ENCODE data around the gene CCL1. TPM values are rescaled to one million over a fixed set of nuclear protein-coding genes. Genes with fewer than 3 reads are reported as not detected.

Gene CCL1, protein sequence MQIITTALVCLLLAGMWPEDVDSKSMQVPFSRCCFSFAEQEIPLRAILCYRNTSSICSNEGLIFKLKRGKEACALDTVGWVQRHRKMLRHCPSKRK
- not detected in 2 replicates for total RNA-seq

DNA sequence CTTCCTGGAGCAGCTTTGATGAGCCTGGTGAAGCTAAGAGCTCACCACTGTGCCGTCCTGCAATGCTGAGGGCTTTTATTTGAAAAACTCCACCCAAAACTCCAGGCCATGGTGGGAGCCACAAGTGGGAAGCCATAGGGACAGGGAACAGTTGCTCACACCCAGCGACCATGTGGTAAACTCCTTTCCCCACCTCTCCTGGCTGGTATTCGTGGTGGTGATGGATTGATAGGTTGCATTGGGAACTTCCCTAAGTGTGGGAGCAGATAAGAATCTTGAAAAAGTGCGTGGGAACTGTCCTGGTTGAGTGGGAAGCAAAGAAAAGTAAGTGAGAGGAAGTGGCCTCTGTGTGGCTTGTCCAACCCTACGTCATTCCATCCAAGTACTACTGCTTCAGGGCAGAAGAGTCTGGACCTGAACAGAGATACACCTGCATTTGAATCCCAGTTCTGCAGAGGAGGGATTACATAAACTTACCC is at the start of gene CCL1:
Gene CCL1, minus strand, starts transcription at position 51 of the 479 bp plus-strand sequence. CDS start 72 bp downstream, outside the sequence.

DNA sequence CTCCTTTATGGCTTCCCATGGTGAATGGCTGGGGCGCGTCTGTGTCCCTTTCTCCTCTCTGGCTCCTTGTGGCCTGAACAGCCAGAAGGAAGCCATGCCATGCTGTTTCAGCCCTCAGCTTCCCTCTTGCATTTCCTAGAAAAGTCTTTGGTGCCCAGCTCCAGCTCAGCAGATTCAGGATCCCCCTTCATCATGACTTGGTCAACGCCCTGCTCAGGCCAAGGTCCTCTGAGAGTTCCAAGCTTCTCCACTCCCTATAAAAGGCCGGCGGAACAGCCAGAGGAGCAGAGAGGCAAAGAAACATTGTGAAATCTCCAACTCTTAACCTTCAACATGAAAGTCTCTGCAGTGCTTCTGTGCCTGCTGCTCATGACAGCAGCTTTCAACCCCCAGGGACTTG is 6.8 kb downstream of the CCL1 start, which contains the start of gene CCL13:
Gene CCL13, plus strand, starts transcription at position 287 of the 400 bp plus-strand sequence. Its CDS starts 47 bp downstream, at position 334.

DNA sequence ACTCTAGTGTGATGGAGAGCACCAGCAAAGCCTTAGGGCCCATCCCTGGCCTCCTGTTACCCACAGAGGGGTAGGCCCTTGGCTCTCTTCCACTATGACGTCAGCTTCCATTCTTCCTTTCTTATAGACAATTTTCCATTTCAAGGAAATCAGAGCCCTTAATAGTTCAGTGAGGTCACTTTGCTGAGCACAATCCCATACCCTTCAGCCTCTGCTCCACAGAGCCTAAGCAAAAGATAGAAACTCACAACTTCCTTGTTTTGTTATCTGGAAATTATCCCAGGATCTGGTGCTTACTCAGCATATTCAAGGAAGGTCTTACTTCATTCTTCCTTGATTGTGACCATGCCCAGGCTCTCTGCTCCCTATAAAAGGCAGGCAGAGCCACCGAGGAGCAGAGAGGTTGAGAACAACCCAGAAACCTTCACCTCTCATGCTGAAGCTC is 44.0 kb downstream of the CCL1 start, which contains the start of gene CCL8:
Gene CCL8, plus strand, starts transcription at position 397 of the 445 bp plus-strand sequence. CDS start 67 bp downstream, outside the sequence.

Other genes starting within 250 kb of the CCL1 start
- gene CCL2, start 107.9 kb downstream of the CCL1 start, total RNA-seq: 14.7 and 32.3 TPM in 2 replicates
- 5.2 and 5.3 TPM in 2 replicates for gene CCL7, start 93.0 kb downstream of the CCL1 start, total RNA-seq
- gene CCL11, start 77.5 kb downstream of the CCL1 start, total RNA-seq: not detected in 2 replicates
- not detected in 2 replicates for gene CCL8, start 43.8 kb downstream of the CCL1 start, total RNA-seq
- gene CCL13, start 6.8 kb downstream of the CCL1 start, total RNA-seq: not detected in 2 replicates
- gene TMEM132E, start 216.3 kb upstream of the CCL1 start, total RNA-seq: not detected in 2 replicates